Epithelial cell of proximal tubule (primary cell): ENCODE data around the gene RBM34. TPM values are rescaled to one million over a fixed set of nuclear protein-coding genes. Genes with fewer than 3 reads are reported as not detected.

ENCODE experiments used
- DNase-seq: peaks from one replicate; pipeline ENCODE4 v3.0.0-alpha.2; 2011; ENCODE audit warnings: low read depth
- H3K4me3 ChIP-seq: 2 replicates; pipeline ENCODE4 v1.5.1; 2011; ENCODE audit warnings: low read depth, mild to moderate bottlenecking, low read length
- CTCF ChIP-seq: conservative IDR thresholded peaks from 2 replicates; pipeline ENCODE4 v1.5.1; 2012; ENCODE audit warnings: low read depth, mild to moderate bottlenecking, low read length
- total RNA-seq: library from RNA; depleted of rRNA; stranded (reverse); fragments of >200 nt; gene quantifications from 2 replicates; pipeline ENCODE4 v1.2.3, GENCODE V29; 2015

Gene RBM34
- total RNA-seq, 1 donor from 2014 or later = 87.2 TPM

- no peak overlapping the region for H3K4me3 ChIP-seq
- DNase-seq = no peak
- TF ChIP-seq CTCF = no peak
Observed at GRCh38 chr1:235113183-235113917, 47.7 kb downstream of the RBM34 start.

- no peak overlapping the region for H3K4me3 ChIP-seq
- no peak for TF ChIP-seq CTCF
- no peak for DNase-seq
Observed at GRCh38 chr1:235112297-235113182, 48.5 kb downstream of the RBM34 start.

- no peak for DNase-seq
- no peak for TF ChIP-seq CTCF
- H3K4me3 ChIP-seq = no peak overlapping the region
Observed at GRCh38 chr1:235111107-235111506, 49.9 kb downstream of the RBM34 start.

GRCh38 chr1:235108876-235109275 is 52.2 kb downstream of the RBM34 start:
- no peak for DNase-seq
- TF ChIP-seq CTCF = no peak
- no peak overlapping the region for H3K4me3 ChIP-seq

GRCh38 chr1:235108185-235108593 is 52.9 kb downstream of the RBM34 start:
- DNase-seq = no peak
- H3K4me3 ChIP-seq = no peak overlapping the region
- no peak for TF ChIP-seq CTCF

GRCh38 chr1:235107368-235108184 is 53.5 kb downstream of the RBM34 start:
- no peak for DNase-seq
- no peak for TF ChIP-seq CTCF
- no peak overlapping the region for H3K4me3 ChIP-seq
